ENCODE data around the gene GSS. TPM values are rescaled to one million over a fixed set of nuclear protein-coding genes. Genes with fewer than 3 reads are reported as not detected.

GSS gene
- total and polyA plus RNA-seq, 2 donors from 2014 or later = 54.9 to 71.5 TPM

DNA sequence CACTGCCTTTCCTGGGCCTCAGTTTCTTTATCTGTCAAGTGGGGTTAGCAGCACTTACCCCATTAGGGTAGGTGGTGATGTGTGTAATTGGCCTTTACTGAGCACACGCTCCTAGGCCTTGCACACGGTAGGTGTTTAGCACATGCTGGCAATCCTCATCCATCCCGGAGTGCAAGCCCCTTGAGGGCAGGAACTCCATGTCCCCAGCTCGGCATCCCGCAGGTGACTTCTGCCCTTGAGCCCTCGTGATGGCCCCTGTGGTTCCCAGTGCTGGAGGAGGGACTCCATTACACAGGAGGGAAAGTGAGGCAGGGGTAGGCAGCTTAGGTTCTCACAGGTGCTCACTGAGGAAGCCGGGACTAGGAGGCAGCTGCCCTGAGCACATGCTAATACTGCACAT is 40.1 kb upstream of the GSS start:
- H3K9ac ChIP-seq (ENCODE audit: low read length in 3 of 3) = no peak overlapping the region
- DNase-seq = no peak
- H3K27me3 ChIP-seq (ENCODE audit: control insufficient read depth, insufficient read depth, low read length) = no peaks in the 10 kb centered on the region
- intact Hi-C loops (cut with DNase I) = no loop called here
- H3K27ac ChIP-seq (ENCODE audit: low read depth in 2 of 2, low read length in 2 of 2) = peak overlapping the region in 1 of 2 donors; percentile 7
- H3K4me3 ChIP-seq (ENCODE audit: low read length in 3 of 3) = no peak overlapping the region
- no peak for FAIRE-seq
- H3K9me3 ChIP-seq (ENCODE audit: control insufficient read depth in 2 of 3, insufficient read depth in 1 of 3, low read length in 3 of 3) = no peaks in the 10 kb centered on the region
- peaks cover 0 to 8% (median 0%) of the 10 kb centered on the region in 3 donors for H3K4me1 ChIP-seq (ENCODE audit: control insufficient read depth in 2 of 3, insufficient read depth in 2 of 3, low read depth in 1 of 3, low read length in 3 of 3)
- peaks cover 0 to 20% (median 18%) of the 10 kb centered on the region in 3 donors for H3K36me3 ChIP-seq (ENCODE audit: control insufficient read depth in 2 of 3, insufficient read depth in 3 of 3, low read length in 3 of 3)
- TF ChIP-seq, protein P1, sequence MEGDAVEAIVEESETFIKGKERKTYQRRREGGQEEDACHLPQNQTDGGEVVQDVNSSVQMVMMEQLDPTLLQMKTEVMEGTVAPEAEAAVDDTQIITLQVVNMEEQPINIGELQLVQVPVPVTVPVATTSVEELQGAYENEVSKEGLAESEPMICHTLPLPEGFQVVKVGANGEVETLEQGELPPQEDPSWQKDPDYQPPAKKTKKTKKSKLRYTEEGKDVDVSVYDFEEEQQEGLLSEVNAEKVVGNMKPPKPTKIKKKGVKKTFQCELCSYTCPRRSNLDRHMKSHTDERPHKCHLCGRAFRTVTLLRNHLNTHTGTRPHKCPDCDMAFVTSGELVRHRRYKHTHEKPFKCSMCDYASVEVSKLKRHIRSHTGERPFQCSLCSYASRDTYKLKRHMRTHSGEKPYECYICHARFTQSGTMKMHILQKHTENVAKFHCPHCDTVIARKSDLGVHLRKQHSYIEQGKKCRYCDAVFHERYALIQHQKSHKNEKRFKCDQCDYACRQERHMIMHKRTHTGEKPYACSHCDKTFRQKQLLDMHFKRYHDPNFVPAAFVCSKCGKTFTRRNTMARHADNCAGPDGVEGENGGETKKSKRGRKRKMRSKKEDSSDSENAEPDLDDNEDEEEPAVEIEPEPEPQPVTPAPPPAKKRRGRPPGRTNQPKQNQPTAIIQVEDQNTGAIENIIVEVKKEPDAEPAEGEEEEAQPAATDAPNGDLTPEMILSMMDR (IDR thresholded peaks at IDR 0.05; ENCODE audit: borderline replicate concordance, extremely low read depth, insufficient read depth) = no peak

DNA sequence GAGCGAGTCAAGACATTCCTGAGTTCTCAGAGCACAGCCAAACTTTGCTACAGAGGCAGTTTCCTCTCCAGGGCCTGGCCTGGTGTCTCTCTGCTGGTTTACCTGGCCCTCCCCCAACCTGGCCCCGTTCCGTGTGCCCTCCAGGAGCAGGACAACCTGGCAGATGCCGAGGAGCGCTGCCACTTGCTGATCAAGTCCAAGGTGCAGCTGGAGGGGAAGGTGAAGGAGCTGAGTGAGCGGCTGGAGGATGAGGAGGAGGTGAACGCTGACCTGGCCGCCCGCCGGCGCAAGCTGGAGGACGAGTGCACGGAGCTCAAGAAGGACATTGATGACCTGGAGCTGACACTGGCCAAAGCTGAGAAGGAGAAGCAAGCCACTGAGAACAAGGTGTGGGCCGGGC is 39.6 kb upstream of the GSS start:
- H3K4me1 ChIP-seq (ENCODE audit: control insufficient read depth in 2 of 3, insufficient read depth in 2 of 3, low read depth in 1 of 3, low read length in 3 of 3) = peaks cover 0 to 8% (median 0%) of the 10 kb centered on the region in 3 donors
- no peaks in the 10 kb centered on the region for H3K9me3 ChIP-seq (ENCODE audit: control insufficient read depth in 2 of 3, insufficient read depth in 1 of 3, low read length in 3 of 3)
- DNase-seq (no peak), FAIRE-seq (no peak)
- TF ChIP-seq, protein P1 (IDR thresholded peaks at IDR 0.05; ENCODE audit: borderline replicate concordance, extremely low read depth, insufficient read depth) = no peak
- no peaks in the 10 kb centered on the region for H3K27me3 ChIP-seq (ENCODE audit: control insufficient read depth, insufficient read depth, low read length)
- peak overlapping the region in 1 of 2 donors; percentile 7 for H3K27ac ChIP-seq (ENCODE audit: low read depth in 2 of 2, low read length in 2 of 2)
- intact Hi-C loops (cut with DNase I) = no loop called here
- no peak overlapping the region for H3K9ac ChIP-seq (ENCODE audit: low read length in 3 of 3)
- no peak overlapping the region for H3K4me3 ChIP-seq (ENCODE audit: low read length in 3 of 3)
- H3K36me3 ChIP-seq (ENCODE audit: control insufficient read depth in 2 of 3, insufficient read depth in 3 of 3, low read length in 3 of 3) = peaks cover 0 to 20% (median 18%) of the 10 kb centered on the region in 3 donors

DNA sequence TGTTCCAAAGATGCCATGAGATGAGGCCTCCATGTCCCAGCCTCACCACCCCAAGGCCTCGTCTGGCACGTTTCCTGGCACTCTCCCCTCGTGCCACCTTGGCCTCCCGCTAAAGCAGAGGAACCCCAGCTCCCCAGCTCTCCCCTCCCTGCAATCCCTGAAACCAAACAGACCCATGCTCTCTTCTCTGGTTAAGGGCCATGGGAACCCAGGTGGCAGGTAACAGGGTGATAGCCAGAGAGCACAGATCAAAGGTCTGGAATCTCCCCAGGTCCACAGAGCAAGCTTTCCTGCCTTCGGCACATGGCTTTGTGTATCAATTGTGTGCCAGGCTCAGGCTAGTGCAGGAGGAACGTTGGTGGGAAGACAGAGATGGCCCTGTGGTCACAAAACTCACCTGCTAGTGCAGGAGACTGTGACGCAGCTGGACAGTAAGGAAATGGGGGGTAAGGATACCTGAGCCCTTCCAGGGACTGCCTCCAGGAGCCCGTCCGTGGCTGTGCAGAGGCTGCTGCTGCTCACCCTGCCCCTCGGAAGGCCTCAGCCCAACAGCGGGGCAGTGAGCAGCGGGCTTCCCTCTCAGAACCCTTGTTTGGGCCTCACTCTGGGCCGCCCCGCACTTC is 39.0 kb upstream of the GSS start:
- H3K36me3 ChIP-seq (ENCODE audit: control insufficient read depth in 2 of 3, insufficient read depth in 3 of 3, low read length in 3 of 3) = peaks cover 0 to 20% (median 12%) of the 10 kb centered on the region in 3 donors

More for the DNA sequence above, 39.0 kb upstream of the GSS start:
- Histone ChIP-seq H3K27ac (ENCODE audit: low read depth in 2 of 2, low read length in 2 of 2) (peak overlapping the region in 1 of 2 donors; percentile 7), H3K27me3 (ENCODE audit: control insufficient read depth, insufficient read depth, low read length) (no peaks in the 10 kb centered on the region), H3K4me3 (ENCODE audit: low read length in 3 of 3) (no peak overlapping the region), H3K9ac (ENCODE audit: low read length in 3 of 3) (no peak overlapping the region), H3K9me3 (ENCODE audit: control insufficient read depth in 2 of 3, insufficient read depth in 1 of 3, low read length in 3 of 3) (no peaks in the 10 kb centered on the region), H3K4me1 (ENCODE audit: control insufficient read depth in 2 of 3, insufficient read depth in 2 of 3, low read depth in 1 of 3, low read length in 3 of 3) (peaks cover 0 to 8% (median 0%) of the 10 kb centered on the region in 3 donors)
- TF ChIP-seq, protein P1 (IDR thresholded peaks at IDR 0.05; ENCODE audit: borderline replicate concordance, extremely low read depth, insufficient read depth) = no peak
- intact Hi-C loops (cut with DNase I) = no loop called here
- no peak for FAIRE-seq
- DNase-seq = no peak
